Fibroblast of lung (primary cell): ENCODE results near the gene TMEM167B.

Experiments used
- EZH2 ChIP-seq: IDR thresholded peaks from 2 replicates; pipeline ENCODE4 v1.5.1; 2012; ENCODE audit warnings: low read length, control low read depth, mild to moderate bottlenecking; ENCODE audit errors: missing control alignments
- TF ChIP-seq, protein P1 (sequence below), 2 donors: IDR thresholded peaks in 1 of 2; conservative IDR thresholded peaks in 1 of 2; 1 replicate in 1 of 2; 2 replicates in 1 of 2; pipeline ENCODE4 v1.5.1; 2011 to 2012; ENCODE audit warnings: low read length in 2 of 2, control low read depth in 1 of 2, inconsistent platforms in 1 of 2, low read depth in 1 of 2, mild to moderate bottlenecking in 1 of 2

DNA sequence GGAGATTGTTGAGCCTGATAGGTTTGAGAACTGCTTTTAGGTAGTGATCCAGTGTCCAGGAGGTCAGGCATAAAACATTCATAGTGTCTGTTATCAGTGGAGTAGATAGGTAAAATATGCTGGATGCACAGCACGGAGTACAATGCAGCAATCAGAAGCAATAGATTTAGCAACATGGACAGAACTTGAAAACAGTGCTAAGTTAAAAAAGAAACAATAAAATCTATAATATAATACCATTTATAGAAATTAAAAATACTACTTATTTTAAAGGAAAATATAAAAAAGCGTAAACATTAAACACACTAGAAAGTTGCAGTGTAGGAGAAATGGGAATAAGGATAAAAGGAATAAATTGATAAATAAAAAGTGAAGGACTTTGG, 11.3 kb upstream of the TMEM167B start:
- TF ChIP-seq, protein P1, sequence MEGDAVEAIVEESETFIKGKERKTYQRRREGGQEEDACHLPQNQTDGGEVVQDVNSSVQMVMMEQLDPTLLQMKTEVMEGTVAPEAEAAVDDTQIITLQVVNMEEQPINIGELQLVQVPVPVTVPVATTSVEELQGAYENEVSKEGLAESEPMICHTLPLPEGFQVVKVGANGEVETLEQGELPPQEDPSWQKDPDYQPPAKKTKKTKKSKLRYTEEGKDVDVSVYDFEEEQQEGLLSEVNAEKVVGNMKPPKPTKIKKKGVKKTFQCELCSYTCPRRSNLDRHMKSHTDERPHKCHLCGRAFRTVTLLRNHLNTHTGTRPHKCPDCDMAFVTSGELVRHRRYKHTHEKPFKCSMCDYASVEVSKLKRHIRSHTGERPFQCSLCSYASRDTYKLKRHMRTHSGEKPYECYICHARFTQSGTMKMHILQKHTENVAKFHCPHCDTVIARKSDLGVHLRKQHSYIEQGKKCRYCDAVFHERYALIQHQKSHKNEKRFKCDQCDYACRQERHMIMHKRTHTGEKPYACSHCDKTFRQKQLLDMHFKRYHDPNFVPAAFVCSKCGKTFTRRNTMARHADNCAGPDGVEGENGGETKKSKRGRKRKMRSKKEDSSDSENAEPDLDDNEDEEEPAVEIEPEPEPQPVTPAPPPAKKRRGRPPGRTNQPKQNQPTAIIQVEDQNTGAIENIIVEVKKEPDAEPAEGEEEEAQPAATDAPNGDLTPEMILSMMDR (conservative IDR thresholded peaks at IDR 0.05 in 1 of 2, IDR thresholded peaks at IDR 0.05 in 1 of 2; ENCODE audit: low read depth in 1 of 2, low read length in 2 of 2): no peak
- no peak for TF ChIP-seq EZH2
